NCI-H1105 treated with DMSO at 0.1 percent for 48 hours (cell line): Measurements from ENCODE around the gene SPAG7.

ENCODE experiments used
- DNase-seq: peaks from one replicate; lab custom pipeline; 2025; lab: John Stamatoyannopoulos, UW

The SPAG7 gene

DNA sequence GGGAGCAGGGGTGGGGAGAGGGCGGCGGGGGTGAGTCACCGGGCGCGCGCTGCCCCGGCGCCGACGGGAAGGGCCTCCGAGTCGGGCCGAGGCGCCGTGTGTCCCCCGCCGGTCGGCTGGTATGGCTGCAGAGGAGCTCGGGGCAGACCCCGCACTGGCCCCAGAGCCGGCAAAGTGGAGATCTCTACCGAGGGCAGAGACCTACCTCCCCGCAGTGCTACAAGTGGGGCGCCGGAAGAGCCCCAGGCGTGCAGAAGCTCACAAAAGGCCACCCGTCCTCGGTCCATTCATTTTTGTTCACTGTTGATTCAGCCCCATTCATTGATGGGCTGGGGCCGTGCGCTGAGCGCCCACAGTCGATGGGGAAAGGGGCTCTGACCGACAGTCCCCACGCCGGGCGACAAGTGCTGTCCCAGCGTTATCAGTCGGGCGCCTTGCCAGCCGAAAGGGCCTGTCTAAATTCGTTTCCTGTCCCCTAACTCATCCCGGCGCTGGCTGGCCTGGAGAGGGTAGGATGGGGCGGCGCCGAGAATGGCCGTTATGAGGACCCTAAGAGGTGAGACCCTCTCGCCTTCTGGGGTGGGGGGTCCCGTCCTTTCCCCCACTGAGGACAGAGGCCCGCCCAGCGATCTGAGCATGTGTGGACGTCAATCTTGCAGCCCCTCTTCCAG, 17.4 kb downstream of the SPAG7 start:
- DNase-seq, result peak; percentile 36

- peak; percentile 62 for DNase-seq
These were observed 18.1 kb downstream of the SPAG7 start for GRCh38 chr17:4949321-4950074.

DNA sequence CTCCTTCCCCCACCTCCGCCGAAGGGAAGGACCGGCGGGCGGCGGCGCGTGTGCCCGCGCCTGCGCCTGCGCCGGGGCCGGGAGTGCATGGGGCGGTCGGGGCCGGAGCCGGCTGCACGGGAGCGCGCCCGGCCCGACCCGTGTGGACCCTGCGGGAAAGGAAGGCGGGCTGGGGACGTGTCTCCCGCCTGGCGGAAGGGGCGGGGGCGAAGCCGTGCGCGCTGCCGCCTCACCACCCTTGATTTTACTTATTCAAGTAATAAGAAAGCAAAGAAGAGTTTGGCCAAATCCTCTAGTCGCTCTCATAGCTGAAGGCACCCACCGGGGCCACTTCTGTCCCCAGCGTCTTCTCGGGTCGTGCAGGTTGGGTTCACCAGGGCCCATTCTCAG, 18.7 kb downstream of the SPAG7 start:
- peak; percentile 77 for DNase-seq

DNA sequence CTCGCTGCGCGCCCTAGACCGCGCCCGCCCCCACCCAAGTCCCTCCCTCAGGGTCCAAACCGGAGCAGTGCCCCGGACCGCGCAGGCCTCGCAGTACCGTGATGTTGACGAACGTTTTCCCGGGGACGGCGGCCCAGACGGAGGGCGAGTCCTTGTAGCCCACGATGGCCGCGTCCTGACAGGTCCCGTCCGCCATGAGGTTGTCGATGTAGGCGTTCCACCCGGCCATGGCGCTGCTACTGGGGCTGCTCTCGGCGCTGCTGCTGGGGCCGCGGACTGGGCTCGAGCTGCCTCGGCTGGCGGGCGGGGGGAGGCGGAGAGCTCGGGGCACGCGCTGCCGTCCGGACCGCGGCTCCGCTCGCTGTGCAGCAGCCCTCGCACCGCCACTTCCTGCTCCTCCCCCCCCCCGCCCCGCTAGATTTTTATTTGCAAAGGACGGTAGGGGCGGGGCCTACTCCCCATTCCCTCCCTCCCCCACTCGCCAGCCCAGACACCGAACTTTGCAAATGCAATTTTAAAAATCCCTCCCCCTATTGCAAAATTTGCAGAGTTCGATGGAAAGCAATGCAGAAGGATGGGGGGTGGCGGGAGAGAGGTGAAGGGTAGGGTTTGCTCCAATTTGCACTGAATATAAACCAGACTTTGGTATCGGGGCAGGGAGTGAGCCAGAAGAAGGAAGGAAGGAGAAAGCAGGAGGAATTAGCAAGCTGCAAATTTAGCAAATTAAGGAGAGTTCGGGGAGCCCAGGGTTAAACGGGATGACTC, 19.3 kb downstream of the SPAG7 start, which contains the start of gene PFN1:
PFN1 (minus strand) TSS at position 365 of the 765 bp plus-strand sequence; CDS start at position 229, 136 bp downstream.
- peak; percentile 83 for DNase-seq

- peak; percentile 45 for DNase-seq
These were observed 20.0 kb downstream of the SPAG7 start for GRCh38 chr17:4947411-4948165.

DNA sequence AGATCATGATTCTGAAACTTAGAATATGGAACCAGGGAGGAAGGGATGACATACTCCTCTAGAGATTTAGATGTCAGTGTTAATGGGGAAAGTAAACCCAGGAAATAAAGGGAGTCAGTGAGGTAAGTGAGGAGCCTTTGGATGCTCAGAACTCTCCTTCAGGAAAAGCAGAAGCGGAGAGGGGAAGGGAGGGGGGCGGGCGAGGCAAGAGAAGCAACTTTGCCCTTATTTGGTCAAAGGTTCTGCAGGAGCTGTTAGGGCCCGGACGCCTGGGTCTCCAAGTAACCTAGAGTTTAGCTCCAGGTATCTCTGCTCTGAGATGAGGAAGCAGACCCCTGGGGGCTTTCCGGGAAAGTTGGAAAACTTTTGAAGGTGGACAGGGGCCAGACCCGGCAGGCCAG, 20.6 kb downstream of the SPAG7 start:
- no peak for DNase-seq

GRCh38 chr17:4946312-4946976, 21.2 kb downstream of the SPAG7 start:
- DNase-seq, result no peak

GRCh38 chr17:4945944-4946280, 21.7 kb downstream of the SPAG7 start:
- DNase-seq, result no peak

DNA sequence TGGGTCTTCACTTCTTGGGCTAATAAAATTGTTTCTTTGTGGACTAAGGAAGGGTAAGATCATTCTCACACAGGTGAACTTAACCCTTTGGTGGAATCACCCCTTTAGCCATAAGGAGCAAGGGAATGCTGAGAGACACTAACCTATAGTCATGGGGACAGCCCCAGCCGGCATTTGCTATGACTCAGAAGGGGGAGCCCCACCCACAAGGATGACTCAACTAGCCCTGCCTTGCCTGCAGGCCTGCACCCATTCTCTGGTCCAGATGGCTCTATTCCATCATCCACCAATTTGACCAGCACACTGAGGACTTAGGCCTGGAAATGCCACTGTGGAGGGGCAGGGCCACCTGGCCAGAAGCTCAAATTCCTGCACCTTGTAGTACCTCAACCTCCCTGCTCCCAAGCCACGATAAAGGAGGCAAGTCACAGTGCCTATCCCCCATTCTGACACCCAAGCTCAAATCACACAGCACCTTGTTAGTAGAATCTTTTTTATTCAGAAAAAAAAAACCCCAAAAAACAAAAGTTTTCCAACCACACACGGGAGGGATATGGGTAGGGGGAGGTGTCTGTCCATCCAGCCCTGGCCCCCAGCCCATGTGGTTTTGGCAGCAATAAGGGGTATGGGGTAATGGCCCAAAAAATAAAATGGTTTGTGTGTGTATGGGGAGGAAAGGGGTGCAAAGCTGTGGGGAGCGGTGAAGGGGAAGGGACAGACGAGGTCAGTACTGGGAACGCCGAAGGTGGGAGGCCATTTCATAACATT, 22.3 kb downstream of the SPAG7 start:
- DNase-seq, result no peak

DNA sequence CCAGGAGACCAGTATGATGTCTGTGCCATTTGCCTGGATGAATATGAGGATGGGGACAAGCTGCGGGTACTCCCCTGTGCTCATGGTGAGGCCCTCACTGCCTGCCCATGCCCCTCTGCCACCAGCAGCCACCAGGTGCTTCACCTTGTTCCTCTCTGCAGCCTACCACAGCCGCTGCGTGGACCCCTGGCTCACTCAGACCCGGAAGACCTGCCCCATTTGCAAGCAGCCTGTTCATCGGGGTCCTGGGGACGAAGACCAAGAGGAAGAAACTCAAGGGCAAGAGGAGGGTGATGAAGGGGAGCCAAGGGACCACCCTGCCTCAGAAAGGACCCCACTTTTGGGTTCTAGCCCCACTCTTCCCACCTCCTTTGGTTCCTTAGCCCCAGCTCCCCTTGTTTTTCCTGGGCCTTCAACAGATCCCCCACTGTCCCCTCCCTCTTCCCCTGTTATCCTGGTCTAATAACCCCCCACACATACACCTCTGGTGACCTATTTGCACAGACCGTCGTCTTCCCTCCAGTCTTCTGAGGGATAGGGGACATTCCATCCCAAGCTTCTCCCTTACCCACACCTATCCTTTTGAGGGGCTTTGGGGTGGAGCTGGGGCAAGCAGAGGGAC, 23.0 kb downstream of the SPAG7 start:
- no peak for DNase-seq

DNA sequence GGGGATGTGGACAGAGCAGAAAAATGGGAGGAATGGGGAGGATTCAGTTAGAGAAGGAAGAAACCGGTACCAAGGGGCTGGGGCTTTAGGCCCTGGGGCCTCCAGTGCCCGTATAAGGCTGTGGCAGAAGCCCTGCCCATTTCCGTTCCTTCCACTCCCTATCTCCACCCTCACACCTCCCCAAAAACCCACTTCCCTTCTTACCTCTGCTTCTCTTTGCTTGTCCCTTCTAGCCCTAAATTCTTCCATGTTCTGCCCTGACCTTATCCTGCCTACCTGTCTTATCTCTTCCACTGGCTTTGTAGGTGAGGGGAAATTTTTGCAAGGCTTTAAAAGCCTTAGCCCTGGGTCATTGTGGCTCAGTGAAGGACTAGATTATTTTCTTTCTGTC, 23.5 kb downstream of the SPAG7 start:
- no peak for DNase-seq

DNA sequence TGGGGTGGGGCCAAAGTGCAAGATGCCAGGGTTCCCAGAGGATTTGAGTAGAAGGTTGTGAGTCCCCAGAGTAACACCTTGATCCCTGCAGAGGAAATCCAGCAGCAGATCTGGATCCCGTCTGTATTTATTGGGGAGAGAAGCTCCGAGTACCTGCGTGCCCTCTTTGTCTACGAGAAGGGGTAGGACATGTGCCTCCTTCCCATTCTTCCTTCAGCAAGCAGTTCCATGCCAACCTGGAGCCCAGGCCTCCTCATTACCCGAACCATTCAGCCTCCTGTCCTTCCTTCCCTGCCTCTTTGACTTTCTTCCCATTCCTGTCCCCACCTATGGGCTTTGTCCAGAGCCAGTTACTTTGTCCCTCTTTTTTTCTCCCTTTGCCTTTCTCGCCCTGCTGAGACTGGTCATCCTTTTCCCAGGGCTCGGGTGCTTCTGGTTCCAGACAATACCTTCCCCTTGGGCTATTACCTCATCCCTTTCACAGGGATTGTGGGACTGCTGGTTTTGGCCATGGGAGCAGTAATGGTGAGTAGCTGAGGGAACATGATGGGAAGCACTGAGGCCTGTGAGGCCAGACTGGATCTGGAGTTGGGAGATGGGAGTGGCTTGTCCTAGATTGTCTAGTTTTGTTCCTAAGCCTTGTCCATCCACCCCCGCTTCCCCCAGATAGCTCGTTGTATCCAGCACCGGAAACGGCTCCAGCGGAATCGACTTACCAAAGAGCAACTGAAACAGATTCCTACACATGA, 24.7 kb downstream of the SPAG7 start:
- no peak for DNase-seq

DNA sequence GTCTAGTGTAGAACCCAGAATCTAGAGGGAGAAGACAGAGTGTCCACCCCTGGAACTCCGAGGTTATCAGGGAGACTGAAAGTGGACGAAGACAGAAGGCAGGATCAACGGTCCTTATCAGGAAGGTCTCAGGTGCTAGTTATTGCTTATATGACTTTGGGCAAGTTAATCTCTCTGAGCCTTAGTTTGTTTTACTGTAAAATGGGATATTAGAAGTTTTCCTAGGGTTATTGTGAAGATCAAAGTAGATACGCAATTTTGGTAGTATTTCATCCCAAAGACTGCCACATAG, 26.4 kb downstream of the SPAG7 start:
- DNase-seq, result no peak

GRCh38 chr17:4940555-4941318, 26.9 kb downstream of the SPAG7 start:
- DNase-seq, result no peak

- peak; percentile 100 for DNase-seq
These were observed 27.6 kb downstream of the SPAG7 start, which contains the start of the genes RNF167 and SLC25A11 for GRCh38 chr17:4939796-4940554. TSS of gene RNF167 (plus strand) at chr17:4940268. CDS start at chr17:4940910, 642 bp downstream. TSS of gene SLC25A11 (minus strand) at chr17:4940046. CDS start at chr17:4939910, 136 bp downstream.

GRCh38 chr17:4939546-4939795, 28.1 kb downstream of the SPAG7 start:
- DNase-seq, result no peak

DNA sequence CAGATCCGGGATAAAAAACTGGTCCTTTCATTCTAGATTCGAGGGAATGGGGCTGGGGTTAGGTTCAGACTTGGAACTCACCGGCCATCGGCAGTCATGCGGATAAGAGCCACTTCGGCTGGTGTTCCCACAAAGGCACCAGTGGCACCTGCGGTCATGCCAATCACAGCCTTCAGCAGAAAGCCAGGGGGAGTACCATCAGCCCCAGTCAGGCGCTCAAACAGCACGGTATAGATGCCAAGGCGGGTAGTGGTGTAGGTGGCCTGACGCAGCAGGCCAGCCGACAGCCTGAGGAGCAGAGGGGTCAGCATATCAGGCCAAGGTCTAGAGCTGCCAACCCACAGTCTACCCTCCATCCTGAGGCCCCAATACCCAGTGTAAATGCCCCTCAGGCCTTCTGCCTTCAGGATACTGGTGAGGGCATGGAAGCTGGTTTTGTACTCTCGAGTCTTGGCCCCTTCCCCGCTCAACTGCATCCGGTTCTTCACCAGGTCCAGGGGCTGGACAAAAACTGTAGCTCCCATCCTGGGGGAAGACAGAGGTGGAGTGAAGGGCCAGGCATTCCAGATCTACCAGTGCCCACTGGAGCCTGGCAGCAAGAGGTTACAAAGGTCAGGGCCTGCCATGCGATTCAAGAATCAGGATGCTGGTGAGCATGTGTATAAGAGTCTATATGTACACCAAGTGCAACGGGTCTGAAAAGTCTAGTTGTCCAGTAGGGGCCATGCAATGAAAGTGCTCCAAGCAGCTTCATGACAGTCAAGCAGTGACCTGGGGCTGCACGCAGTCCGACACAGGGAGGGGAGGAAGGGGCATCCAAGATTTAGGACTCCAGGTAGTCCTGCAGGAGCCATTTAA, 28.7 kb downstream of the SPAG7 start:
- no peak for DNase-seq
